Measurements from ENCODE around the gene FGD3. TPM values are rescaled to one million over a fixed set of nuclear protein-coding genes. Genes with fewer than 3 reads are reported as not detected.

The FGD3 gene
- total RNA-seq, 1 experiment from 2014 or later: not detected

DNA sequence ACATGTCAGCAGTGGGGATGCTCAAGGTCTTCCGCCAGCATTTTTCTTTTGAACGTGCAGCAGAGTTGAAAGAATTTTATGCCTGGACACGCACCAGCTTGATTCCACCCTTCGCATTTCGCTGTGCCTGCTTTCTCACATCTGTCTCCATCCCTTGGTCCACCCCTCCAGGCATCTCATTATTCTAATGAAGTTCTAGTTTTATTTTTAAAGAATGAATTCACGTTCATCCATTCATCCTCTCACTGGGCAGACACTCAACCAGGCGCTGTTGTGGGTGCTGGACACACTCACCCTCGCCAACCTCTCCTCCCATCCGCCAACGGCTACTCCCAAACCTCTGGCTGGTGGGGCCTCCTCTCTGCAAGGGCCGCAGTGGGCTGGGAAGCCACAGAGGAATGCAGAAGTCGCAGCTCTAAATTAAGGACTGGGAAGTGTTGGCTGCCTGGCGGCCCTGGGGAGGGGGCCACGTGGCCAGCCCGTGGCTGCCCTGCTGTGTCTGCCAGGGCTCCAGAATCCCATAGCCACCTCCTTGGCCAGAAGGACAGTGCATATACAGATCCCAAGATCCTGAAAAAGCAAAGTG, 117.9 kb downstream of the FGD3 start:
- no peaks in the 10 kb centered on the region for H3K9me3 Mint-ChIP-seq (ENCODE audit: unreplicated experiment)
- peaks cover 9% of the 10 kb centered on the region for H3K4me1 Mint-ChIP-seq (ENCODE audit: insufficient read depth, unreplicated experiment)
- CTCF ChIA-PET: interaction anchor here (0.6 to 1.5 kb wide), 2 partner anchors 44 to 61 kb away, joined by 3 to 6 read pairs; no protein-coding TSS in a partner anchor
- DNase-seq (ENCODE audit: unreplicated experiment): no peak
- no peaks in the 10 kb centered on the region for H3K27me3 Mint-ChIP-seq (ENCODE audit: insufficient read depth, unreplicated experiment)
- no peaks in the 10 kb centered on the region for H3K36me3 Mint-ChIP-seq (ENCODE audit: insufficient read depth, unreplicated experiment)
- no TSS peak for BruUV-seq (replicated peaks)
- intact Hi-C loops (cut with micrococcal nuclease): no loop called here
- H3K4me3 Mint-ChIP-seq (ENCODE audit: unreplicated experiment): no peak overlapping the region
- TF ChIP-seq, protein P1, sequence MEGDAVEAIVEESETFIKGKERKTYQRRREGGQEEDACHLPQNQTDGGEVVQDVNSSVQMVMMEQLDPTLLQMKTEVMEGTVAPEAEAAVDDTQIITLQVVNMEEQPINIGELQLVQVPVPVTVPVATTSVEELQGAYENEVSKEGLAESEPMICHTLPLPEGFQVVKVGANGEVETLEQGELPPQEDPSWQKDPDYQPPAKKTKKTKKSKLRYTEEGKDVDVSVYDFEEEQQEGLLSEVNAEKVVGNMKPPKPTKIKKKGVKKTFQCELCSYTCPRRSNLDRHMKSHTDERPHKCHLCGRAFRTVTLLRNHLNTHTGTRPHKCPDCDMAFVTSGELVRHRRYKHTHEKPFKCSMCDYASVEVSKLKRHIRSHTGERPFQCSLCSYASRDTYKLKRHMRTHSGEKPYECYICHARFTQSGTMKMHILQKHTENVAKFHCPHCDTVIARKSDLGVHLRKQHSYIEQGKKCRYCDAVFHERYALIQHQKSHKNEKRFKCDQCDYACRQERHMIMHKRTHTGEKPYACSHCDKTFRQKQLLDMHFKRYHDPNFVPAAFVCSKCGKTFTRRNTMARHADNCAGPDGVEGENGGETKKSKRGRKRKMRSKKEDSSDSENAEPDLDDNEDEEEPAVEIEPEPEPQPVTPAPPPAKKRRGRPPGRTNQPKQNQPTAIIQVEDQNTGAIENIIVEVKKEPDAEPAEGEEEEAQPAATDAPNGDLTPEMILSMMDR (IDR thresholded peaks at IDR 0.05; ENCODE audit: unreplicated experiment): no peak
- no peak overlapping the region for H3K27ac Mint-ChIP-seq (ENCODE audit: low read depth, unreplicated experiment)
- POLR2A ChIA-PET: no interaction called here

DNA sequence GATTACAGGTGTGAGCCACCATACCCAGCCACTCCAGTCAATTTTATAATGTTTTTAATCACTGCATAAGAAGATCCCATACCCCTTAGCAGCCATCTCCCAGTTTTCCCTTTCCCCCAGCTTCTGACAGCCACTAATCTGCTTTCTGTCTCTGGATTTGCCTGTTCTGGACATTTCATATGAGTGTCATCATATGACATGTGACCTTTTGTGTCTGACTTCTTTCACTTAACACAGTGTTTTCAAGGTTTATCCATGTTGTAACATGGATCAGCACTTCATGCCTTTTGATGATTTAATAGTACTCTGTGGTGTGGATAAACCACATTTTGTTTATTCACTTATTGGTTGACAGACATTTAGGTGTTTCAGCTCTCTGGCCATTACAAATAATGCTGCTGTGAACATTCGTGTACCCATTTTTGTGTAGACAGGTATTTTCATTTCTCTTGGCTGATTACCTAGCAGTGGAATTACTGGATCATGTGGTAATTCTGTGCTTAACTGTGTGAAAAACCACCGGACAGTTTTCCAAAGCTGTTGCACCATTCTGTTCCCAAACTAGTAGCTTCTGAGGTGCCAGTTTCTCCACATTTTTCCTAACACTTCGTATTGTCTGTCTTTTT, 119.8 kb downstream of the FGD3 start:
- Mint-ChIP-seq H3K27me3 (ENCODE audit: insufficient read depth, unreplicated experiment) (no peaks in the 10 kb centered on the region), H3K36me3 (ENCODE audit: insufficient read depth, unreplicated experiment) (no peaks in the 10 kb centered on the region), H3K9me3 (ENCODE audit: unreplicated experiment) (no peaks in the 10 kb centered on the region), H3K27ac (ENCODE audit: low read depth, unreplicated experiment) (no peak overlapping the region), H3K4me3 (ENCODE audit: unreplicated experiment) (no peak overlapping the region), H3K4me1 (ENCODE audit: insufficient read depth, unreplicated experiment) (no peaks in the 10 kb centered on the region)
- BruUV-seq (replicated peaks): no TSS peak
- ChIA-PET POLR2A (no interaction called here), CTCF (interaction anchor here (1.4 kb wide), 1 partner anchor 43 kb away, joined by 11 read pairs; no protein-coding TSS in a partner anchor)
- DNase-seq (ENCODE audit: unreplicated experiment): no peak
- TF ChIP-seq, protein P1 (IDR thresholded peaks at IDR 0.05; ENCODE audit: unreplicated experiment): no peak
- intact Hi-C loops (cut with micrococcal nuclease): no loop called here

DNA sequence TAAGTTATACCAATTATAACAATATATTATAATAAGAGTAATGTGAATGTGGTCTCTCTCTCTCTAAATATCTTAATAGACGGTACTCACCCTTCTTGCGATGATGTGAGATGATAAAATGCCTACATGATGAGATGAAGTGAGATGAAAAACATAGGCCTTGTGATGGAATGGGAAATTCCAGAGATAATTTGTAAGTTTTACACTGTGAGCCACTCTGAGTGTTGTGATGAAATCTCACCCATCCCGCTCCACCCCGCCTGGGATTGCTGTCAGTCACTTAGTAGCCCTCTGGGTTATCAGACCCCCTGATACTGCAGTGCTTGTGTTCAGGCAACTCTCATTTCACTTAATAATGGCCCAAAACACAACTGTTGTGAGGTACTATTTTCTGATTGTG, 121.6 kb downstream of the FGD3 start:
- TF ChIP-seq, protein P1 (IDR thresholded peaks at IDR 0.05; ENCODE audit: unreplicated experiment): no peak
- ChIA-PET CTCF (no interaction called here), POLR2A (no interaction called here)
- Mint-ChIP-seq H3K27ac (ENCODE audit: low read depth, unreplicated experiment) (no peak overlapping the region), H3K27me3 (ENCODE audit: insufficient read depth, unreplicated experiment) (no peaks in the 10 kb centered on the region), H3K36me3 (ENCODE audit: insufficient read depth, unreplicated experiment) (no peaks in the 10 kb centered on the region), H3K9me3 (ENCODE audit: unreplicated experiment) (no peaks in the 10 kb centered on the region), H3K4me3 (ENCODE audit: unreplicated experiment) (no peak overlapping the region), H3K4me1 (ENCODE audit: insufficient read depth, unreplicated experiment) (peaks cover 4% of the 10 kb centered on the region)
- intact Hi-C loops (cut with micrococcal nuclease): no loop called here
- no peak for DNase-seq (ENCODE audit: unreplicated experiment)
- BruUV-seq (replicated peaks): no TSS peak

DNA sequence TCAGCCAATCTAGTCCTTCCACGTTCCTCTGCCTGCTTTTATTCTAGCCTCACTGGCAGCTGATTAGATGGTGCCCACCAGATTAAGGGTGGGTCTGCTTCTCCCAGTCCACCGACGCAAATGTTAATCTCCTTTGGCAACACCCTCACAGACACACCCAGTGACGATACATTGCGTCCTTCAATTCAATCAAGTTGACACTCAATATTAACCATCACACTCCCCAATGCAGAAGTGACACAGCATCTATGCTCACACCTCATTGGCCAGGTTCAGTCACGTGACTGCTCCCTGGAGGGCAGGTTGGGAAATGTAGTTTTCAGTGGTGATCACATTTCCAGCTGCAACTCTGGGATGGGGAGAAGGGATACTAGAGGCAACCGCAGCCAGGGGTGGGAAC, 124.1 kb downstream of the FGD3 start:
- intact Hi-C loops (cut with micrococcal nuclease): no loop called here
- ChIA-PET CTCF (interaction anchor here (0.9 kb wide), 2 partner anchors 41 to 68 kb away, joined by 3 read pairs; no protein-coding TSS in a partner anchor), POLR2A (interaction anchor here (0.6 kb wide), 1 partner anchor 707 kb away, joined by 4 read pairs; no protein-coding TSS in a partner anchor)
- DNase-seq (ENCODE audit: unreplicated experiment): peak; percentile 52
- Mint-ChIP-seq H3K36me3 (ENCODE audit: insufficient read depth, unreplicated experiment) (peaks cover 7% of the 10 kb centered on the region), H3K27ac (ENCODE audit: low read depth, unreplicated experiment) (no peak overlapping the region), H3K4me1 (ENCODE audit: insufficient read depth, unreplicated experiment) (peaks cover 4% of the 10 kb centered on the region), H3K27me3 (ENCODE audit: insufficient read depth, unreplicated experiment) (no peaks in the 10 kb centered on the region), H3K9me3 (ENCODE audit: unreplicated experiment) (no peaks in the 10 kb centered on the region), H3K4me3 (ENCODE audit: unreplicated experiment) (no peak overlapping the region)
- TF ChIP-seq, protein P1 (IDR thresholded peaks at IDR 0.05; ENCODE audit: unreplicated experiment): no peak
- no TSS peak for BruUV-seq (replicated peaks)

Measured in MCF 10A (cell line).